GM23248 (cell line): Measurements from ENCODE around the gene SZT2. TPM values are rescaled to one million over a fixed set of nuclear protein-coding genes. Genes with fewer than 3 reads are reported as not detected.

Experiments used
- DNase-seq: peaks from one replicate; pipeline ENCODE4 v3.0.0-alpha.2; 2015
- H2AFZ ChIP-seq: fragments of 200-600 bp; sonication (generic); 2 replicates; pipeline ENCODE4 v1.6.1; 2016; ENCODE audit warnings: antibody characterized with exemption
- H3F3A ChIP-seq: fragments of 200-600 bp; sonication (generic); 2 replicates; pipeline ENCODE4 v1.6.1; 2016; ENCODE audit warnings: mild to moderate bottlenecking, antibody characterized with exemption, mixed run types; ENCODE audit not compliant: insufficient read depth
- H3K27ac ChIP-seq: fragments of 200-600 bp; sonication (generic); 2 replicates; pipeline ENCODE4 v1.5.1; 2016; ENCODE audit warnings: mild to moderate bottlenecking
- H3K27me3 ChIP-seq: fragments of 200-600 bp; sonication (generic); replicated peaks from 2 replicates; pipeline ENCODE4 v1.6.1; 2016; ENCODE audit warnings: mild to moderate bottlenecking; ENCODE audit not compliant: insufficient read depth
- H3K36me3 ChIP-seq: fragments of 200-600 bp; sonication (generic); 2 replicates; pipeline ENCODE4 v1.6.1; 2016; ENCODE audit warnings: low read depth, mild to moderate bottlenecking
- H3K4me1 ChIP-seq: fragments of 200-600 bp; sonication (generic); 2 replicates; pipeline ENCODE4 v1.6.1; 2016; ENCODE audit warnings: mild to moderate bottlenecking; ENCODE audit not compliant: insufficient read depth
- H3K4me2 ChIP-seq: fragments of 200-600 bp; sonication (generic); one replicate; pipeline ENCODE4 v1.6.1; 2016; ENCODE audit warnings: mild to moderate bottlenecking; ENCODE audit not compliant: unreplicated experiment
- H3K4me3 ChIP-seq: fragments of 200-600 bp; sonication (generic); 2 replicates; pipeline ENCODE4 v1.5.1; 2016; ENCODE audit warnings: mild to moderate bottlenecking
- H3K79me2 ChIP-seq: fragments of 200-600 bp; sonication (generic); 2 replicates; pipeline ENCODE4 v1.6.1; 2016; ENCODE audit warnings: mild to moderate bottlenecking; ENCODE audit not compliant: insufficient read depth
- H3K9ac ChIP-seq: fragments of 200-600 bp; sonication (generic); 2 replicates; pipeline ENCODE4 v1.6.1; 2016; ENCODE audit warnings: mild to moderate bottlenecking
- H3K9me2 ChIP-seq: fragments of 200-600 bp; sonication (generic); 2 replicates; pipeline ENCODE4 v1.6.1; 2016; ENCODE audit warnings: mixed run types, mild to moderate bottlenecking, moderate library complexity; ENCODE audit not compliant: insufficient read depth
- H3K9me3 ChIP-seq: fragments of 200-600 bp; sonication (generic); one replicate; pipeline ENCODE4 v1.6.1; 2017; ENCODE audit warnings: low read depth
- H4K20me1 ChIP-seq: fragments of 200-600 bp; sonication (generic); 2 replicates; pipeline ENCODE4 v1.6.0; 2016; ENCODE audit not compliant: insufficient read depth
- EZH2 ChIP-seq: fragments of 200-600 bp; sonication (generic); IDR thresholded peaks from 2 replicates; pipeline ENCODE4 v1.6.1; 2018; ENCODE audit warnings: antibody characterized with exemption, mild to moderate bottlenecking; ENCODE audit not compliant: insufficient read depth, poor library complexity, severe bottlenecking
- EZH2phosphoT487 ChIP-seq: fragments of 200-600 bp; sonication (generic); IDR thresholded peaks from 2 replicates; pipeline ENCODE4 v1.6.1; 2018; ENCODE audit warnings: antibody characterized with exemption, moderate library complexity, mild to moderate bottlenecking, low read depth; ENCODE audit not compliant: insufficient read depth
- WGBS, 2 experiments: methylation state at CpG; one replicate each; pipeline ENCODE4 v1.1.6; 2015 to 2017; ENCODE audit warnings: low lambda C conversion rate in 2 of 2, low coverage in 1 of 2; ENCODE audit errors: missing lambda C conversion rate in 2 of 2; 5-methylcytosine and 5-hydroxymethylcytosine counted together
- in situ Hi-C: fragments of 300-500 bp; cut with MboI; formaldehyde crosslinking; loops from 2 replicates; pipeline ENCODE4 v1.15.0; 2020
- polyA plus RNA-seq: library from polyadenylated mRNA; unstranded; fragments of >200 nt; fragmentation: Nextera tagmentation; extraction: Ambion mirVana; gene quantifications from 2 replicates; pipeline ENCODE4 v1.2.1, GENCODE V29; 2016
- total RNA-seq: library from RNA; depleted of rRNA; stranded (reverse); fragments of >200 nt; shearing (Covaris generic); gene quantifications from 2 replicates; pipeline ENCODE4 v1.2.3, GENCODE V29; 2014

The SZT2 gene
- total and polyA plus RNA-seq, 2 experiments from 2014 or later: 6.4 to 12.6 TPM

DNA sequence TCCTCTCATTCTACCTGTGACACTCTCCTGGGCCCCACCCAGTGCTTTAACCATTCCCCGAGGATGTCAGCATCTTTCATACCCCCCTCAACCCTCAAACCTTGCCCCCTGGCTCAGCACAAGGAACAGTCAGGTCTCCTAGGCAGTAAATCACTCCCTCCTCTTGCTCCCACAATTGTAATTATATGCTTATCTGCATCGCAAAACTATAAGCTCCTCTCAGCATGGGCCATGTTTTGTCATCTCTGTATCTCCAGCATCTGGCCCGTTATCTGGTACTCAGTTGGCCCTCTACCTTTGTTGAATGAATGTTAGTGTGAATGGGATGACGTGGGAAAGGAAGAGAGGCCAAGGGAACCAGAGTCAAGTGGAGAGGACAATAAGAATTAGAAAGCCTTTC, 19.1 kb upstream of the SZT2 start:
- no peaks in the 10 kb centered on the region for H3K27me3 ChIP-seq
- in situ Hi-C loops: no loop called here
- H3K79me2 ChIP-seq: peaks cover 48% of the 10 kb centered on the region
- DNase-seq: no peak
- H4K20me1 ChIP-seq: no peaks in the 10 kb centered on the region
- H3K36me3 ChIP-seq: no peaks in the 10 kb centered on the region
- no peak overlapping the region for H2AFZ ChIP-seq
- H3K4me1 ChIP-seq: peaks cover 32% of the 10 kb centered on the region
- no peak overlapping the region for H3K27ac ChIP-seq
- peaks cover 51% of the 10 kb centered on the region for H3F3A ChIP-seq
- H3K9me3 ChIP-seq: no peaks in the 10 kb centered on the region
- no peak for TF ChIP-seq EZH2
- no peak for TF ChIP-seq EZH2phosphoT487
- H3K9me2 ChIP-seq: no peaks in the 10 kb centered on the region
- H3K9ac ChIP-seq: no peak overlapping the region
- H3K4me2 ChIP-seq: no peak overlapping the region
- H3K4me3 ChIP-seq: no peak overlapping the region
- 85 to 92% methylated on average over 4 of the region's 4 CpGs for WGBS, 2 experiments

DNA sequence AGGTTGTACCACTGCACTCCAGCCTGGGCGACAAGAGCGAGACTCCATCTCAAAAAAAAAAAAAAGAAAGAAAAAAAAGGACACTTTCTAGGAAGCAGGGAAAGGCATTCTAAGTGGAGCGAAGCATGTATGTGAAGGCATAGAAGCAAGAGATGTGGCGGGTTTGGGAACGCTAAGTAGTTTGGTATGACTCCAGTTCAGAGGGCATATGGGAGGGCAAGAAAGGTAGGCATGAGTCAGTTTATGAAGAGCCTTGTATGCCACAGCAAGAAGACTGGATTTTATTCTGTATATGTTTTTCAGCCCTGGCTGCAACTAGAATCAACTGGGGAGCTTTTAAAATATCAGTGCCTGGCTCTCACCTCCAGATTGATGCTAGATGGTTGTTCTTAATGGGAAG, 17.5 kb upstream of the SZT2 start:
- Histone ChIP-seq H3K79me2 (peaks cover 32% of the 10 kb centered on the region), H3K4me3 (no peak overlapping the region), H4K20me1 (no peaks in the 10 kb centered on the region), H3K9me2 (no peaks in the 10 kb centered on the region), H3F3A (peaks cover 59% of the 10 kb centered on the region), H3K4me2 (peak overlapping the region; percentile 4), H3K27ac (peak overlapping the region; percentile 89), H3K9ac (0 out of 2 replicates have a peak overlapping the region, but pooled peaks have one; percentile 29), H3K36me3 (no peaks in the 10 kb centered on the region), H3K27me3 (no peaks in the 10 kb centered on the region), H3K9me3 (no peaks in the 10 kb centered on the region), H2AFZ (no peak overlapping the region), H3K4me1 (peaks cover 26% of the 10 kb centered on the region)
- in situ Hi-C loops: no loop called here
- DNase-seq: peak; percentile 20
- 91 to 92% methylated on average over 4 to 5 of the region's 5 CpGs for WGBS, 2 experiments
- TF ChIP-seq EZH2phosphoT487 (no peak), EZH2 (no peak)

DNA sequence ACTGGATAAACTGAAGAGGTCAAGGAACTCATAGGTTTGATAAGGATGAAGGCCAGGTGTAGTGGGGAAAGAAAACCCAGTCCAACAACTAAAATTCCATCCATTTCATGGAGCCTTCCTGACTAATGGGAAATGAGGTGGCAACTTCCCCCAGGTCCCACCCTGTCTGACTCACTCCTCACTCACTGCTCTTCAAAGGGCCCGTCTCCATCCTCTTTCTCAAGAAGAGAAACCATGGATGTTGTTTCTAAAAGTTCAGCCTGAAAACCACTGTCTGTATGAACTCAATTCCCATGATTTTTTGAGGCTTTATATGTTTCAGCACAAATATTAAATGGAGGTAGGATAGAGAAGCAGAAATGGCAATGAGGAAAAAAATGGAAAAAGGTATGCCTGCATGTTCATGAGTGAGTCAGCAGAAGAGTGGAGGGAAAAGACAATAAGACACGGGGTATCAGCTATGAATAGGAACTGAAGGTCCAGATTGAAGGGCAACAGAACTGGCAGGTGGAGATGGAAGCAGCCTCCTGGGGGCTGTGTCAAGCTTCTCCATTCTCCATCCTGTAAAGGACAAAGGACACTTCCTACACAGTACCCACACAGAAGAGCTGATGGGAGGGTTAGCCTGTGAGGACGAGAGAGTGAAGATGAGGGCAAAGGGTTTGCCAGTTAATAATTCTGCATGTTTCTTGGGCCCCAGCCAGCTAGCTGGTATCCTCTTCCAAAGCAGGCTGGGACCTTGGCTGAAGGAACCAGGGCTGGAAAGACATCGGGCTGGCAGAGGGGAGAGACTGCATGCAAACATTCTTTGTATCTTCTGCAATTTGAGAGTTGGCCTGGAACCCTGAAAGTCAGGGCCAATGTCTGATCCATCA, 16.4 kb upstream of the SZT2 start:
- Histone ChIP-seq H3K27me3 (no peaks in the 10 kb centered on the region), H3K9me3 (no peaks in the 10 kb centered on the region), H3K27ac (peak overlapping the region; percentile 89), H3K9ac (peak overlapping the region; percentile 40), H3K4me1 (peaks cover 26% of the 10 kb centered on the region), H3F3A (peaks cover 58% of the 10 kb centered on the region), H3K36me3 (no peaks in the 10 kb centered on the region), H3K4me3 (no peak overlapping the region), H3K79me2 (peaks cover 32% of the 10 kb centered on the region), H2AFZ (peak overlapping the region; percentile 36; the same call in 1 of the 2 replicates), H3K9me2 (no peaks in the 10 kb centered on the region), H3K4me2 (peak overlapping the region; percentile 44), H4K20me1 (no peaks in the 10 kb centered on the region)
- in situ Hi-C loops: no loop called here
- DNase-seq: peak; percentile 96
- WGBS, 2 experiments: 24 to 29% methylated on average over 4 of the region's 4 CpGs
- TF ChIP-seq EZH2: no peak
- TF ChIP-seq EZH2phosphoT487: no peak

DNA sequence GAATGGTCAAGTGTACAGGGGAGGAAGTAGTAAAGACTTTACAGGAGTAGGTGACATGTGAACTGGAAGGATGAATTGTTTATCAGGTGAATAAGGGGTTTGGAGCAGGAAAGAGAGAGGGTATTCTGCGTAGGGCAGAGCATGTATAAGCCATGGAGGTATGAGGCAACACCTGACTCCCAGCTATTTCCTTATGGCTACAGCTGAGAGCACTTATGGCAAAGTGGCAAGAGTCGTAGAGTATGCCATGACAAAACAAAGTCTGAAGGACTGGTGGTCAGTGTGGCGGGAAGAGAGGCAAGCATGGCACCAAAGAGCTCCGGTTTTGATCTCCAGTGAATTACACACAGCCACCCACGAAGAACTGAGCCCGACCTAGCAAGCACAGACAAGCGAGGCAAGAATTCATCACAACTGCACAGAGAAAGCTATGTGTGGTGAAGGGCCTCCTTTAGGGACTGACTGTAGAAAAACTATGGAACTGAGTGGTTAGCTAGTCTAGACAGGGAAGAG, 12.9 kb upstream of the SZT2 start:
- 93 to 94% methylated on average over 7 of the region's 7 CpGs for WGBS, 2 experiments
- TF ChIP-seq EZH2 (no peak), EZH2phosphoT487 (no peak)
- no peak overlapping the region for H2AFZ ChIP-seq
- H3K4me1 ChIP-seq: peaks cover 20% of the 10 kb centered on the region
- in situ Hi-C loops: no loop called here
- H3K27ac ChIP-seq: no peak overlapping the region
- 0 out of 2 replicates have a peak, but pooled peaks cover 2% of the 10 kb centered on the region for H3K36me3 ChIP-seq
- no peak overlapping the region for H3K9ac ChIP-seq
- no peaks in the 10 kb centered on the region for H3K27me3 ChIP-seq
- no peak overlapping the region for H3K4me2 ChIP-seq
- H3F3A ChIP-seq: peaks cover 36% of the 10 kb centered on the region
- H3K4me3 ChIP-seq: no peak overlapping the region
- no peaks in the 10 kb centered on the region for H4K20me1 ChIP-seq
- no peaks in the 10 kb centered on the region for H3K9me2 ChIP-seq
- H3K79me2 ChIP-seq: peaks cover 8% of the 10 kb centered on the region; the same call in 1 of the 2 replicates
- no peak for DNase-seq
- no peaks in the 10 kb centered on the region for H3K9me3 ChIP-seq
